Measurements from ENCODE around the gene STIP1.

STIP1 gene

GRCh38 chr11:64150481-64151239 lies 35.3 kb upstream of the STIP1 start:
- no peak for TF ChIP-seq CTCF (IDR thresholded peaks at IDR 0.05; ENCODE audit: low read depth, low read length, missing control alignments)
- DNase-seq (ENCODE audit: low read depth): no peak
- H3K4me3 ChIP-seq (ENCODE audit: low read depth, low read length): no peak overlapping the region

DNA sequence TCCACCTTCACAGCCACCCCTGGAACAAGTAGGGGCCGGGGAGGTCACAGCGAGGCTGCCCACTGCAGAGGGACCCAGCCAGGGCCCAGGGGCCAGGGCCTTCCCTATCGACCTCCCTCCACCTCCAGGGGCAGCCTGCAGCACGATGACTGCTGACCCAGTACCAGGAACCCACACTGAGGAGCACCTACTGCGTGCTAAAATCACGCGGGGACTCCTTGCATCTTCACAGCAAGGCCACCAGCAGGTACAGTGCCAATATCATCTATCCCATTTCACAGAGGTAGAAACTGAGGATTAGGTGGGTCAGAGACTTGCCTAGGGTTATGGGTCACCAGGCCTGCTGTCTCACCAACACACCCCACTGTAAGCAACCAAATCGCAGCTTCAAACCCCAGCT lies 34.6 kb upstream of the STIP1 start:
- no peak overlapping the region for H3K4me3 ChIP-seq (ENCODE audit: low read depth, low read length)
- no peak for DNase-seq (ENCODE audit: low read depth)
- no peak for TF ChIP-seq CTCF (IDR thresholded peaks at IDR 0.05; ENCODE audit: low read depth, low read length, missing control alignments)

DNA sequence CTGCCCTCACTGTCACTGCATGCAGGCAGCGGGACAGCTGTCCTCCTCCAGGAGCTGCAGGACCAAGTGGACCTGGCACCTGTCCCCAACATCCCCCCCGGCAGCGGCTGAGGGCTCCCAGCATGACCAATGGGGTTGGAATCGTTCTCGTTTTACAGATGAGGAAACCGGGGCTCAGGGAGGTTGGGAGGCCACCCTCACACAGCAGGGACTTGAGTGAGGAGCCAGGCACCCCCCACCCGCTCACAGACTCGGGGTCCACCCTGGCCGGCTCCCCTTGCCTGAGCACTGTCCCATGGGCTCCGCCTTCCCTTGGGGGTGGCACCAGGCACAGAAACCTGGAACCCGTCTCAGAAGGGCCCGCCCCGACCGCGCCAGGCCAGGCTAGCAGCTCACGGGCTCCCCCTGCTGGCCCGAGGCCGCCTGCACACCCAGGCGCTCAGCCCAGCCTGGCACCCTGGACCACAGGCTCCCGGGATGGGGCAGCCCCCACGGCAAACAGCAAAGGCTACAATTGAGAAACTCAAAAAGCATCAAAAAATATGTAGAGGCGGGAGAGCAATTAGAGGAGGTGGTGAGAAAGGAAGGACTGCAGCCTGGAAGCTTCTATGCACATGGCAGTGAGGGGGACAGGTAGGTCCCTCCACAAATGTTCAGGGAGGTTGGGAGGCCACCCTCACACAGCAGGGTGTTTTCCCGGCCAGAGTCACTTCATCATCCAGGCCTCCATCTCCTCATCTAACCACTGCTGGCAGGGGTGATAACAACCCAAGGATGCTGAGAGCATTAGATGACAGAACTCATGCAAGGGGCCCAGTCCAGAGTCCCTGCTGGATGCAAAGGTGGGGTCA lies 32.9 kb upstream of the STIP1 start:
- TF ChIP-seq CTCF (IDR thresholded peaks at IDR 0.05; ENCODE audit: low read depth, low read length, missing control alignments): peak; percentile 98
- no peak overlapping the region for H3K4me3 ChIP-seq (ENCODE audit: low read depth, low read length)
- DNase-seq (ENCODE audit: low read depth): no peak

- H3K4me3 ChIP-seq (ENCODE audit: low read depth, low read length): no peak overlapping the region
- no peak for DNase-seq (ENCODE audit: low read depth)
- no peak for TF ChIP-seq CTCF (IDR thresholded peaks at IDR 0.05; ENCODE audit: low read depth, low read length, missing control alignments)
Observed at GRCh38 chr11:64153812-64154211, 32.2 kb upstream of the STIP1 start.

DNA sequence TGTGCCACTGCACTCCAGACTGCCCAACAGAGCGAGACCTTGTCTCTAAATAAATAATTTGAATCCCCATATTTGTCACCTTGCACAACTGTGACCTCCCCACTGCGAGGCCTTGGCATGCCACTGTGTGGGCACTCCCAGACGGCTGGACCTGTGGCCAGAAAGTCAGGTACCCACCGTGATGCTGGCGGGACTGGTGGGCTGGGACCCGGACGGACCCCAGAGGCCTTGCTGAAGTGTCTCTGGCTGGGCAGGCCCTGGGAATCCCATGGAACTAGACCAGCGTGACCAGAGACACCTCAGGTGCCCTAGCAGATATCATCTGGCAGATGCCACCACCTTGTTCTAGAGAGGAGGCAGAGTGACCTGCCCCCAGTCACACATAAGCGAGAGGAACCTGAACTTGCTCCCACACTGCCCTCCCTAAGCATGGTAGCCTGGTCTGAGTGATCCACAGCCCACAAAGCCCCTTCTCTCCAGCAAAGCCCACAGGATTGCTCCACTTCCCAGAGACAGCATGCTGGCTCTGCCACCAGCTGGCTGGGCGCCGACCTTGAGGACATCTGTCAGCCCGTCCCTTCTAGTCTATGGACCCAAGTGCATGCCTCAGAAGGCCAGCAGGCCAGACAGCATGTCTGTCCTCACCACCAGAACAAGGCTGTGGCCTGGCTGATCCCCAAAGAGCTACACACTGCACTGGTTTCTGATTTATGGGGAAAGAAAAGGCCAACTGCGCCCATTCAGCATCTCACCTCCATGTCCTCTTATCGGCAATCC lies 29.5 kb upstream of the STIP1 start:
- TF ChIP-seq CTCF (IDR thresholded peaks at IDR 0.05; ENCODE audit: low read depth, low read length, missing control alignments): no peak
- H3K4me3 ChIP-seq (ENCODE audit: low read depth, low read length): no peak overlapping the region
- DNase-seq (ENCODE audit: low read depth): no peak

DNA sequence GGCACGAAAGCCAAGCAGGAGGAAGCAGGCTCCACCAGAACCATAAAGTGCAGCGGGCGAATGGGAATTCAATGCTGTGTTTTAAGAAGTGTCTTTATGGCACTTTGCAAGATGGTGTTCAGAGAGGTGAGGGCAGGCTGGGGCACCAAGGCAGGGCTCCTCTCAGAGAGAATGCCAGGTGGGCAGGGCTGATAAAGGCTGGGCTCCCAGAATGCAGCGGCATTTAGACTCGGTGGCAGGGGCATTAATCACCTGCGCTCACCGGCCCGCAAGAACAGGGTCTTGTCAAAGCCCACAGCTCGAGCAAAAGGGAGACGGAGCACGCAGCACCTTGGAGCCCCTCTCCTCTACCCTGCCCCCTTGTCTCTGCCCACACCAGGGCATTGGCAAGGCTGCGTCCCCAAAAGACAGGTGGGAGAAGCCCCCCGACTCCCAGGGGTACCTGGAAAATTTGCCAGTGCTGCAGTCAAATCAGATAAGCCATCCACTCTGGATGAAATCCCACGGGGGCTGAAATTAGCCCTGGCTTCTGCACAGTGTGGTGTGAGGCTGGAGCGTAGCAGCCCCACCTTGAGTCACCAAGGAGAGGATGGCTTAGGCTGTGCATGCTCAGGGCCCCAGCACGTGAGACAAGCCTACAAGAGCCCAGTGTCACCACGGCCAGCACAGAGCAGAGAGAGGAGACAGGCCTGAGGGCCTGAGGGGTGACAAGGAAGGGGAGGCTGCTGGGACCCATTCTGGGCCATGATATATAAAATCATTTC lies 28.2 kb upstream of the STIP1 start:
- H3K4me3 ChIP-seq (ENCODE audit: low read depth, low read length): no peak overlapping the region
- no peak for TF ChIP-seq CTCF (IDR thresholded peaks at IDR 0.05; ENCODE audit: low read depth, low read length, missing control alignments)
- no peak for DNase-seq (ENCODE audit: low read depth)
